Astrocyte of the cerebellum (primary cell): ENCODE measurements around the gene CMIP.

Experiments
- DNase-seq: peaks from one replicate; pipeline ENCODE4 v3.0.0-alpha.2; 2011; ENCODE audit warnings: low read depth
- H3K4me3 ChIP-seq: 2 replicates; pipeline ENCODE4 v1.5.1; 2011; ENCODE audit warnings: mild to moderate bottlenecking, low read depth, low read length, moderate library complexity
- CTCF ChIP-seq: IDR thresholded peaks from 2 replicates; pipeline ENCODE4 v1.5.1; 2012; ENCODE audit warnings: low read length, low read depth, moderate library complexity, mild to moderate bottlenecking; ENCODE audit errors: missing control alignments
- in situ Hi-C: cut with HindIII; loops from 2 replicates; pipeline ENCODE4 v1.10.0; 2017; ENCODE audit warnings: low sequenced_read_pairs

Gene CMIP

GRCh38 chr16:81568749-81569087, 124.1 kb downstream of the CMIP start:
- H3K4me3 ChIP-seq, result no peak overlapping the region
- no peak for DNase-seq
- no peak for TF ChIP-seq CTCF
- in situ Hi-C loops, result no loop called here

- in situ Hi-C loops, result no loop called here
Measured at GRCh38 chr16:81569361-81570034, 124.9 kb downstream of the CMIP start.

GRCh38 chr16:81570151-81570846, 125.7 kb downstream of the CMIP start:
- TF ChIP-seq CTCF, result no peak
- in situ Hi-C loops, result no loop called here
- DNase-seq, result no peak
- H3K4me3 ChIP-seq, result no peak overlapping the region

More at GRCh38 chr16:81569361-81570034, 124.9 kb downstream of the CMIP start:
- no peak overlapping the region for H3K4me3 ChIP-seq
- DNase-seq, result no peak
- no peak for TF ChIP-seq CTCF

- no peak overlapping the region for H3K4me3 ChIP-seq
- DNase-seq, result no peak
- in situ Hi-C loops, result no loop called here
- TF ChIP-seq CTCF, result no peak
Measured at GRCh38 chr16:81571175-81571574, 126.6 kb downstream of the CMIP start.

- no peak for TF ChIP-seq CTCF
- in situ Hi-C loops, result no loop called here
- no peak for DNase-seq
- no peak overlapping the region for H3K4me3 ChIP-seq
Measured at GRCh38 chr16:81571592-81572385, 127.2 kb downstream of the CMIP start.

- TF ChIP-seq CTCF, result no peak
- DNase-seq, result no peak
- in situ Hi-C loops, result no loop called here
Measured at GRCh38 chr16:81572386-81573144, 128.0 kb downstream of the CMIP start.

More at GRCh38 chr16:81572386-81573144, 128.0 kb downstream of the CMIP start:
- H3K4me3 ChIP-seq, result no peak overlapping the region
